Retinal pigment epithelial cell (primary cell): ENCODE data around the gene CPNE9.

Experiments used
- DNase-seq: peaks from one replicate; pipeline ENCODE4 v3.0.0-alpha.2; 2010; ENCODE audit warnings: low read depth
- H3K4me3 ChIP-seq: 2 replicates; pipeline ENCODE4 v1.5.1; 2011; ENCODE audit warnings: mild to moderate bottlenecking, low read length, control low read depth, moderate library complexity
- TF ChIP-seq, protein P1 (sequence below): conservative IDR thresholded peaks from 2 replicates; pipeline ENCODE4 v1.5.1; 2011; ENCODE audit warnings: low read depth, low read length, control low read depth, inconsistent platforms

The CPNE9 gene

DNA sequence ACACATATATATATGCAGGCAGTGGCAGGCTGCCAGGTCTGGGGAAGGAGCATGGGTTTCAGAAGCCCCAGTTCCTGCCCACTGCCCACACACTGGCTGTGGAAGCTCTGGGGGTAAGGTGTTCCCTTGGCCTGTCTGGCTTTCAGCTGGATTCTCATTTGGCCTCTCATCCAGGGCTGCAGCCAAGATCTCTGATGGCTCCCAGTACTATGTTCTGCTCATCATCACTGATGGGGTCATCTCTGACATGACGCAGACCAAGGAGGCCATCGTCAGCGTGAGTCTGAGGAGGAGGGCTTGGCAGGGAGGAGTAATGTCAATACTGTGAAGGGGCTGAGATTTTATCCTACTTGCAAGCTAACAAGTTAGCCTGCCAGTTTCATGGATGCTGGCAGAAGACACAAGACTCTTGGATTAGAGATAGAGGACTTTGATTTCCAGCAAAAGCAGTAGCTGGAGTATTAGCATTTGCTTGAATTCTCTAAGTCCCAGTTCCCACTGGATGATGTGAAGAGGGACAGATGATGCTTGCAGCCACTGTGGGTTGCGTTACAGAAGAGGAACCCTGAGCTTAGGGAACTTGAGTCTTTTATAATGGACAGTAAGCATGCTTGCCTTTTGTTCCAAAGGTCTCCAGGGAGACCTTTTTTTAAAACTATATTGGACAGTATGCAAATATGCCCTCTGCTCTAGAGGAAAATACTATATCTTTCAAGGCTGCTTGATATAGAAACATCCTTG is 22.3 kb downstream of the CPNE9 start:
- no peak for DNase-seq
- TF ChIP-seq, protein P1, sequence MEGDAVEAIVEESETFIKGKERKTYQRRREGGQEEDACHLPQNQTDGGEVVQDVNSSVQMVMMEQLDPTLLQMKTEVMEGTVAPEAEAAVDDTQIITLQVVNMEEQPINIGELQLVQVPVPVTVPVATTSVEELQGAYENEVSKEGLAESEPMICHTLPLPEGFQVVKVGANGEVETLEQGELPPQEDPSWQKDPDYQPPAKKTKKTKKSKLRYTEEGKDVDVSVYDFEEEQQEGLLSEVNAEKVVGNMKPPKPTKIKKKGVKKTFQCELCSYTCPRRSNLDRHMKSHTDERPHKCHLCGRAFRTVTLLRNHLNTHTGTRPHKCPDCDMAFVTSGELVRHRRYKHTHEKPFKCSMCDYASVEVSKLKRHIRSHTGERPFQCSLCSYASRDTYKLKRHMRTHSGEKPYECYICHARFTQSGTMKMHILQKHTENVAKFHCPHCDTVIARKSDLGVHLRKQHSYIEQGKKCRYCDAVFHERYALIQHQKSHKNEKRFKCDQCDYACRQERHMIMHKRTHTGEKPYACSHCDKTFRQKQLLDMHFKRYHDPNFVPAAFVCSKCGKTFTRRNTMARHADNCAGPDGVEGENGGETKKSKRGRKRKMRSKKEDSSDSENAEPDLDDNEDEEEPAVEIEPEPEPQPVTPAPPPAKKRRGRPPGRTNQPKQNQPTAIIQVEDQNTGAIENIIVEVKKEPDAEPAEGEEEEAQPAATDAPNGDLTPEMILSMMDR, result no peak
- H3K4me3 ChIP-seq, result no peak overlapping the region

DNA sequence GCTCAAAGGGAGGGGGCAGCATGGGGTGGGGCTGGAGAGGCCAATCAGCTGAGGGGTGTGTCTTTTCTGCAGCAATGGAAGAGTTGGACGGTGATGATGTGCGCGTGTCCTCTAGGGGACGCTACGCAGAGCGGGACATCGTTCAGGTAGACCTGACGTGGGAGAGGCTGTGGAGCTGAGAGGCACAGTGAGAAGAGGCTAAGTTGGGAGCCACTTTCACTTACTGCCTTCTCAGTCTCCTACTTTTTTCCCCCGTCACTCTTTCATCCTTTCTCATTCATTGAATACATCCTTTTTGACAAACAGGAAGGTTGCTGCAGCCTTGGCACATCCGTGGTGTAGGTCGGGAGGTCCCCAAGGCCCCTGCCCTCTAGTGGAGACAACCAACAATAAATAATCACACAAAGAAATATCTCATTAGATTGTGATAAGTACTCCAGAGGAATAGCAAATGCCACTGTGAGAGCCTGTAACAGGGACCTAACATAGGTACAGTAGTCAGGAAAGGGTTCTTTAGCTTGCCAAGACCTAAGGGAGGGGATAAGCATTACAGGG is 23.5 kb downstream of the CPNE9 start:
- TF ChIP-seq, protein P1, result peak; percentile 46
- no peak for DNase-seq

DNA sequence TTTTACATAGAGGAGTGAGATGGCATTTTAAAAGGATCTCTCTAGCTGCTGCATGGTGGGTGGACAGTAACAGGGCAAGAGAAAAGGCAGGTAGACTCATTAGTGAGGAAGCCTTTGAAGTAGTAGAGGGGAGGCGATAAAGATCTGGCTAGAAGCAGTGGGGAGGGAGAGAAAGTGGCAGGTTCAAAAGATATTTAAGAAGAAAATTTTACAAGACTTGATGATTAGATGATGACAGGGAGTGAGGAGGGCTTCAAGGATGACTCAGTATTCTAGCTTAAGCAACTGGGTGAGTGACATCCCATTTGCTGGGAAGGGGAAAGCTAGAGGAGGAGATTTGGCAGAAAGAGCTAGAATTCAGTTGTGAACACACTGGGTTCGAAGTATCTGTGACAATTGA is 24.1 kb downstream of the CPNE9 start:
- H3K4me3 ChIP-seq, result no peak overlapping the region
- DNase-seq, result no peak
- TF ChIP-seq, protein P1, result no peak

More for the DNA sequence above, 23.5 kb downstream of the CPNE9 start:
- H3K4me3 ChIP-seq, result no peak overlapping the region

DNA sequence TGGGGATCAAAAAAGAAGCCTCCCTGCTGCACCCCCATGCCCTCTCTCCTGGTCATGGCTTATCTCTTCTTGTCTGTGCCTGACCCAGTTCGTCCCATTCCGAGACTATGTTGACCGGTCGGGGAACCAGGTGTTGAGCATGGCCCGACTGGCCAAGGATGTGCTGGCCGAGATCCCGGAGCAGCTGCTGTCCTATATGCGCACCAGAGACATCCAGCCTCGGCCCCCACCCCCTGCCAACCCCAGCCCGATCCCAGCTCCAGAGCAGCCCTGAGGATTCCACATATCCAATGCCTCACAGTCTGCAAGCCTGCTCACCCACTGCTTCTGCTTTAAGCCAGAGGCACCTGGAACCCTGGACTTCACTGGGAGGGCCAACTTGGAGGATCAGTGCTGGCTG is 25.8 kb downstream of the CPNE9 start:
- no peak for DNase-seq
- H3K4me3 ChIP-seq, result no peak overlapping the region
- TF ChIP-seq, protein P1, result no peak

DNA sequence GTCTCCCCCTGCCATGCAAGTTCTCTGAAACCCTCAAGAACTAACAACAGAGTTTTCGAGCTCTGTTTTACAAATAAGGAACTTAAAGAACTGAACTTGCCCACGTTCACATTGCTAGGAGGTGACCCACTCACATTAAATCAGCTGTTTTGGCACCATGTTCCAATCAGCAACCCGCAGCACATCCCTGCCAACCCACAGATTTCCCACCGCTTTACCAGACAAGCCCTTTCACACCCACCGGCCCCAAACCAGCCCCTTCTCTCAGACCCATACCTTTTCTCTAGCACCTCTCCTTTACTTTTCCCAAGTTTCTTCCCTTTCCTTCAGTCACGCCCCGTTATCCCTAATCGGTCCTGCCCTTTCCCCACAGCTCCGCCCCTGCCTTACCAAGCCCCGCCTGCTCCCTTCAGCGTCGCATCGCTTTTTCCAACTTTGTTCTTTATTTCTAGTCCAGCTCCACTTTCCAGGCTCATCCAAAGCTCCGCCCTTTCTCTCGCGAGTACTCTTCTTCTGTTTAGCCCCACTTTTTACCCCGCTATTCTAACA is 27.1 kb downstream of the CPNE9 start:
- H3K4me3 ChIP-seq, result peak overlapping the region; percentile 57
- TF ChIP-seq, protein P1, result no peak
- no peak for DNase-seq

DNA sequence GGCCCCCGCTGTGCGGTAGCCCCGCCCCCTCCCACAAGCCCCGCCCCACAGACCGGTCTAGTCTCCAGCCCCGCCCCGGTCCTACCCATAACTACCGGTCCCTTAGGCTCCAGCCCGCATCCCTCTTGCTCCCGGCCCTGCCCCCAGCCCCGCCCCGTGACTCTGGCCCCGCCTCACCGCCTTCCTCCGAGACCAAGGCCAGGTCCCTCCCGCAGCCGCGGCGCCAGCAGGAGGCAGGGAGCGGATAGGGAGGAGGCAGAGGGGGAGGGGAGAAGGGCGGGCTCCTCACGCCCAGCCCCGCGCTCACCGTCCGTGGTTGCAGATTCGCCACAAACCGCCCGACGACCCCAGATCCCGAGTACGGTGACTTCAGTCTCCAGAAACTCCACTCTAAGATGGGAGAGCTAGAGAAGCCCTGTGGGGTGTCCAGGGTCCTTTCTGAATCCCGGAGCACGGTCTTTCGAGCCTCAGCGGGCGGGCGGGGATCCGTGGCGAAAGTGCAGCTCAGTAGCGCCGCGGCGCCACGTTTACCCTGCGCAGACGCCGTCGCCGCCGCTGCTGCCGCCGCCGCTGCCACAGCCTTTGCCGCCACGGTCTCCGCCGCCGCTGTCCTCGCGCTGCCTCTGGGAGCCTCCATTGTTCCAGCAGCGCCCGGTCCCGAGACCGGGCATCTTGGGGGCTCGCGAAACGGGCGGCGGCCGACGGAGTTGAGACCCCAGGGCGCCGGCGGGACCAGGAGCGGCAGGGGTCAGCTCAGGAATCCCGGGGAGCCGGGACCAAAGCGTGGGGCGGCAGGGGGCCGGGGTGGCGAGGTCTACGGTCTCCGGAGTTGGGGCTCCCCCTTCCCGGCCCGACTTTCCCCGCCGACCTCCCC is 27.8 kb downstream of the CPNE9 start, which contains the start of gene BRPF1:
BRPF1 (plus strand) TSS at position 530 of the 874 bp plus-strand sequence. CDS start 2,406 bp downstream, outside the sequence.
- TF ChIP-seq, protein P1, result peak; percentile 1
- peak; percentile 96 for DNase-seq
- peak within 1 kb of the TSS; percentile 83 for H3K4me3 ChIP-seq
